Uterus (tissue), 2 donors: ENCODE results near the gene STAC.

Source experiments
- POLR2A ChIP-seq, 2 donors: fragments of 450-650 bp; IDR thresholded peaks; one replicate each; pipeline ENCODE4 v1.6.1; 2016; ENCODE audit warnings: antibody characterized with exemption in 2 of 2, mild to moderate bottlenecking in 1 of 2, moderate library complexity in 1 of 2
- TF ChIP-seq, protein P1 (sequence below), 4 experiments: fragments of 200-600 bp in 2 of 4; fragments of 450-650 bp in 2 of 4; sonication (generic) in 2 of 4; IDR thresholded peaks; one replicate each; pipeline ENCODE4 v1.5.1; 2016 to 2019; ENCODE audit warnings: antibody characterized with exemption in 4 of 4, mild to moderate bottlenecking in 2 of 4, moderate library complexity in 1 of 4

- TF ChIP-seq, protein P1, sequence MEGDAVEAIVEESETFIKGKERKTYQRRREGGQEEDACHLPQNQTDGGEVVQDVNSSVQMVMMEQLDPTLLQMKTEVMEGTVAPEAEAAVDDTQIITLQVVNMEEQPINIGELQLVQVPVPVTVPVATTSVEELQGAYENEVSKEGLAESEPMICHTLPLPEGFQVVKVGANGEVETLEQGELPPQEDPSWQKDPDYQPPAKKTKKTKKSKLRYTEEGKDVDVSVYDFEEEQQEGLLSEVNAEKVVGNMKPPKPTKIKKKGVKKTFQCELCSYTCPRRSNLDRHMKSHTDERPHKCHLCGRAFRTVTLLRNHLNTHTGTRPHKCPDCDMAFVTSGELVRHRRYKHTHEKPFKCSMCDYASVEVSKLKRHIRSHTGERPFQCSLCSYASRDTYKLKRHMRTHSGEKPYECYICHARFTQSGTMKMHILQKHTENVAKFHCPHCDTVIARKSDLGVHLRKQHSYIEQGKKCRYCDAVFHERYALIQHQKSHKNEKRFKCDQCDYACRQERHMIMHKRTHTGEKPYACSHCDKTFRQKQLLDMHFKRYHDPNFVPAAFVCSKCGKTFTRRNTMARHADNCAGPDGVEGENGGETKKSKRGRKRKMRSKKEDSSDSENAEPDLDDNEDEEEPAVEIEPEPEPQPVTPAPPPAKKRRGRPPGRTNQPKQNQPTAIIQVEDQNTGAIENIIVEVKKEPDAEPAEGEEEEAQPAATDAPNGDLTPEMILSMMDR (IDR thresholded peaks at IDR 0.05): no peak
- no peak for TF ChIP-seq POLR2A (IDR thresholded peaks at IDR 0.05)
Measured at GRCh38 chr3:36561601-36562000, 181.3 kb downstream of the STAC start.
